Smooth muscle cell (in vitro differentiated cells): ENCODE results near the gene EPSTI1. TPM values are rescaled to one million over a fixed set of nuclear protein-coding genes. Genes with fewer than 3 reads are reported as not detected.

ENCODE experiments used
- DNase-seq: peaks from one replicate; lab custom pipeline; 2025; ENCODE audit not compliant: unreplicated experiment; lab: John Stamatoyannopoulos, UW
- H2AFZ ChIP-seq: fragments of 200-600 bp; sonication (generic); 2 replicates; pipeline ENCODE4 v1.6.0; 2016; ENCODE audit warnings: antibody characterized with exemption, low read depth, mild to moderate bottlenecking
- H3F3A ChIP-seq: fragments of 200-600 bp; sonication (generic); 2 replicates; pipeline ENCODE4 v1.6.0; 2017; ENCODE audit warnings: antibody characterized with exemption, low read depth
- H3K27ac ChIP-seq: fragments of 200-600 bp; sonication (generic); 2 replicates; pipeline ENCODE4 v1.5.1; 2016; ENCODE audit warnings: low read depth, mild to moderate bottlenecking
- H3K27me3 ChIP-seq: fragments of 200-600 bp; sonication (generic); 2 replicates; pipeline ENCODE4 v1.6.1; 2016; ENCODE audit warnings: low read depth, mild to moderate bottlenecking
- H3K36me3 ChIP-seq: fragments of 200-600 bp; sonication (generic); 2 replicates; pipeline ENCODE4 v1.5.1; 2016; ENCODE audit warnings: low read depth
- H3K4me1 ChIP-seq: fragments of 200-600 bp; sonication (generic); 2 replicates; pipeline ENCODE4 v1.5.1; 2016; ENCODE audit warnings: low read depth
- H3K4me2 ChIP-seq: fragments of 200-600 bp; sonication (generic); 2 replicates; pipeline ENCODE4 v1.6.0; 2016; ENCODE audit warnings: mild to moderate bottlenecking
- H3K4me3 ChIP-seq: fragments of 200-600 bp; sonication (generic); 2 replicates; pipeline ENCODE4 v1.5.1; 2016; ENCODE audit warnings: mild to moderate bottlenecking
- H3K79me2 ChIP-seq: fragments of 200-600 bp; sonication (generic); 2 replicates; pipeline ENCODE4 v1.6.0; 2016; ENCODE audit warnings: low read depth, mild to moderate bottlenecking
- H3K9ac ChIP-seq: fragments of 200-600 bp; sonication (generic); 2 replicates; pipeline ENCODE4 v1.6.0; 2016; ENCODE audit warnings: low read depth
- H3K9me3 ChIP-seq: fragments of 200-600 bp; sonication (generic); replicated peaks from 2 replicates; pipeline ENCODE4 v1.5.1; 2016; ENCODE audit warnings: low read depth
- H4K20me1 ChIP-seq: fragments of 200-600 bp; sonication (generic); 2 replicates; pipeline ENCODE4 v1.6.0; 2016; ENCODE audit warnings: low read depth
- whole genome bisulfite sequencing: methylation state at CpG from one replicate; pipeline ENCODE4 v1.1.7; 2016; ENCODE audit warnings: low lambda C conversion rate; 5-methylcytosine and 5-hydroxymethylcytosine counted together
- polyA plus RNA-seq: library from polyadenylated mRNA; unstranded; fragments of >200 nt; fragmentation: Nextera tagmentation; extraction: Ambion mirVana; gene quantifications from 2 replicates; pipeline ENCODE4 v1.2.1, GENCODE V29; 2016
- total RNA-seq: library from RNA; depleted of rRNA; stranded (reverse); fragments of >200 nt; gene quantifications from 2 replicates; pipeline ENCODE4 v1.2.3, GENCODE V29; 2014
- TF ChIP-seq, protein P1 (sequence below): fragments of 200-600 bp; sonication (generic); IDR thresholded peaks from 2 replicates; pipeline ENCODE4 v1.5.1; 2017; ENCODE audit warnings: borderline replicate concordance, mild to moderate bottlenecking, antibody characterized with exemption; ENCODE audit not compliant: insufficient read depth, poor library complexity, severe bottlenecking

Gene EPSTI1
- total and polyA plus RNA-seq, 2 experiments from 2014 or later = 2.4 to 3.3 TPM

DNA sequence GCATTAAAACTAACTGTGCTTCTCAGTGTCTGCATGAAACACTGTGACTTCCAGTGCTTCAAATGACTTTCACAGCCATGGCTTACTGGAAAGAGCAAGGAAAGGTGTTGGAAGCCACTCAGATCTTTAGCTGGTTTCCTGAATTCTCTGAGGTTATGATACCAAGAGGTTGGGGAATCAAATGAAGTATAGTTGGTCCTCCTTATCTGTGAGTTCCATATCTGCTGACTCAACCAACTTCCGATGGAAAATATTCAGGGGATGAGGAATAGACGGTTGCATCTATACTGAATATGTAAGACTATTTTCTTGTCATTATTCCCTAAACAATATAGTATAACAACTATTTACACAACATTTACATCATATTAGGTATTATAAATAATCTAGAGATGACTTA lies 32.4 kb downstream of the EPSTI1 start:
- WGBS = 84% methylated on average over 2 of the region's 2 CpGs
- Histone ChIP-seq H4K20me1 (no peaks in the 10 kb centered on the region), H3K9ac (no peak overlapping the region), H3K36me3 (no peaks in the 10 kb centered on the region), H3K27ac (no peak overlapping the region), H3K9me3 (no peaks in the 10 kb centered on the region), H3K4me2 (no peak overlapping the region), H2AFZ (no peak overlapping the region), H3K27me3 (no peaks in the 10 kb centered on the region), H3K79me2 (no peaks in the 10 kb centered on the region), H3K4me3 (no peak overlapping the region), H3F3A (no peaks in the 10 kb centered on the region), H3K4me1 (peaks cover 2% of the 10 kb centered on the region)
- DNase-seq = no peak
- TF ChIP-seq, protein P1, sequence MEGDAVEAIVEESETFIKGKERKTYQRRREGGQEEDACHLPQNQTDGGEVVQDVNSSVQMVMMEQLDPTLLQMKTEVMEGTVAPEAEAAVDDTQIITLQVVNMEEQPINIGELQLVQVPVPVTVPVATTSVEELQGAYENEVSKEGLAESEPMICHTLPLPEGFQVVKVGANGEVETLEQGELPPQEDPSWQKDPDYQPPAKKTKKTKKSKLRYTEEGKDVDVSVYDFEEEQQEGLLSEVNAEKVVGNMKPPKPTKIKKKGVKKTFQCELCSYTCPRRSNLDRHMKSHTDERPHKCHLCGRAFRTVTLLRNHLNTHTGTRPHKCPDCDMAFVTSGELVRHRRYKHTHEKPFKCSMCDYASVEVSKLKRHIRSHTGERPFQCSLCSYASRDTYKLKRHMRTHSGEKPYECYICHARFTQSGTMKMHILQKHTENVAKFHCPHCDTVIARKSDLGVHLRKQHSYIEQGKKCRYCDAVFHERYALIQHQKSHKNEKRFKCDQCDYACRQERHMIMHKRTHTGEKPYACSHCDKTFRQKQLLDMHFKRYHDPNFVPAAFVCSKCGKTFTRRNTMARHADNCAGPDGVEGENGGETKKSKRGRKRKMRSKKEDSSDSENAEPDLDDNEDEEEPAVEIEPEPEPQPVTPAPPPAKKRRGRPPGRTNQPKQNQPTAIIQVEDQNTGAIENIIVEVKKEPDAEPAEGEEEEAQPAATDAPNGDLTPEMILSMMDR = no peak

DNA sequence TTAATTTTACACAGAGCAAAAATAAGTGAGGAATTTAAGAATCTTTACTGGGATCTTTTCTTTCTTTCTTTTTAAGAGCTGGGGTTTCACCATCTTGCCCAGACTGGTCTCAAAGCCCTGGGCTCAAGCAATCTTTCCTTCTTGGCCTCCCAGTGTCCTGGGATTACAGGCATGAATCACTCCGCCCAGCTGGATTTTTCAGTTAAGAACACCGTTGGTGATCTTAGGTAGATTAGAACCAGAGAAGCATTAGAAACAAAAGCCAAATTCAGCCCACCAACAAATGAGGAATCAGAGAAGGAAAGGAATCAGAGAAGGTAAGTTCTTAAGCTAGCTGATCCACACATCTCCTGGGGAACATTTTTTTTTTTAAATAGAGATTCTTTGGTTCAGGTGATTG lies 34.2 kb downstream of the EPSTI1 start:
- Histone ChIP-seq H3K36me3 (no peaks in the 10 kb centered on the region), H2AFZ (no peak overlapping the region), H3K9ac (no peak overlapping the region), H3K27ac (no peak overlapping the region), H3F3A (no peaks in the 10 kb centered on the region), H3K27me3 (no peaks in the 10 kb centered on the region), H3K4me3 (no peak overlapping the region), H3K79me2 (no peaks in the 10 kb centered on the region), H4K20me1 (no peaks in the 10 kb centered on the region), H3K4me1 (no peaks in the 10 kb centered on the region), H3K9me3 (no peaks in the 10 kb centered on the region), H3K4me2 (no peak overlapping the region)
- TF ChIP-seq, protein P1 = no peak
- no peak for DNase-seq
- 73% methylated on average over 2 of the region's 2 CpGs for WGBS

DNA sequence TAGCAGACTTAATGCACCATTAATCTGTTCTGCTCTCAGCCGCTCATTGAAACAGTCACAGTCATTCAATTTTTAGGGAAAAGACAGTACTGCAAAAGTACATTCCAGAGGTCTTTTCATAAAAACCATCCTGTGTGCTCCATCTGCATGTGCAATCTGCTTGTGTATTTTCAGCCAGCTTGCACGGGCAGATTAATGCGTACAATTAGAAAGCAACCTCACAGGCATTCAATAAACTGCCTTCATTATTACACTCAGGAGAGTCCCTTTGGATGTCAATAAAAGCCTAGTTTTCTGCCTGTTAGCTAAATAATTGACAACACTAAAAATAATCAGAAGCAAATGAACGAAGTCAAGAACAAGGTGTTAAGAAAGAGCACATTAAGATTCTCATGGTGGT lies 41.9 kb downstream of the EPSTI1 start:
- 97% methylated on average over 4 of the region's 4 CpGs for WGBS
- H3K36me3 ChIP-seq = no peaks in the 10 kb centered on the region
- H3K27ac ChIP-seq = no peak overlapping the region
- H3K4me2 ChIP-seq = no peak overlapping the region
- H3K4me1 ChIP-seq = no peaks in the 10 kb centered on the region
- H3K9me3 ChIP-seq = no peaks in the 10 kb centered on the region
- no peak for DNase-seq
- TF ChIP-seq, protein P1 = no peak
- no peak overlapping the region for H2AFZ ChIP-seq
- no peaks in the 10 kb centered on the region for H3F3A ChIP-seq
- H3K4me3 ChIP-seq = no peak overlapping the region
- no peaks in the 10 kb centered on the region for H3K79me2 ChIP-seq
- H4K20me1 ChIP-seq = no peaks in the 10 kb centered on the region
- no peak overlapping the region for H3K9ac ChIP-seq
- H3K27me3 ChIP-seq = no peaks in the 10 kb centered on the region

DNA sequence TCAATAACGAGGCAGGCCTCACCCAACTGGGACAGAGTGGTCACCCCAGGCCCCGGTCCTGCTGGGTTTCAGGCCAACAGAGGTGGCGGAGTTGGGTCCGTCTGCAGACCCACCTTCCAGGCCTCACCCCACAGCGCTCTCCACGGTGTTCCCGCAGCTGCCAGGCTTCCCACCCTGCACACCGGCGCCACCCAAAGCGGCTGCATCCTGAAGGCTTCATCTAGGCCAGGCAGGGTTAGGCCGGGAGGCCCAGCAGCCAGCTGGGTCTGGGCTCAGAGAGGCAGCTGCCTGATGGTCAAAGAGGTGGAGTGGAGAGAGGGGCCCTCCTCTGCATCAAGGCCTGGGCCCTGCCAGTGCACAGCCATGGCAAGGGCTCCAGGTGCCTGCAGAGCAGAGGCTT lies 44.1 kb downstream of the EPSTI1 start:
- H3K4me3 ChIP-seq = no peak overlapping the region
- H3K4me1 ChIP-seq = no peaks in the 10 kb centered on the region
- H3K27me3 ChIP-seq = no peaks in the 10 kb centered on the region
- H3K79me2 ChIP-seq = no peaks in the 10 kb centered on the region
- no peak overlapping the region for H2AFZ ChIP-seq
- H3K9ac ChIP-seq = no peak overlapping the region
- H3K36me3 ChIP-seq = no peaks in the 10 kb centered on the region
- TF ChIP-seq, protein P1 = no peak
- WGBS = 99% methylated on average over 11 of the region's 11 CpGs
- no peak overlapping the region for H3K4me2 ChIP-seq
- H3F3A ChIP-seq = no peaks in the 10 kb centered on the region
- no peaks in the 10 kb centered on the region for H3K9me3 ChIP-seq
- no peak overlapping the region for H3K27ac ChIP-seq
- DNase-seq = no peak
- no peaks in the 10 kb centered on the region for H4K20me1 ChIP-seq
